HepG2 (cell line): ENCODE measurements around the gene PEX14. TPM values are rescaled to one million over a fixed set of nuclear protein-coding genes. Genes with fewer than 3 reads are reported as not detected.

Experiments used
- ATAC-seq: fragments of 200-7000 bp; cut with Tn5 transposase; 3 replicates; pipeline ENCODE4 v1.9.1; 2020; ENCODE audit warnings: mild to moderate bottlenecking, moderate library complexity
- BruUV-seq: library from RNA; stranded (reverse); fragments of 400-500 nt; replicated peaks from 2 replicates; lab custom pipeline; 2021; lab: Mats Ljungman, UMichigan
- CTCF ChIA-PET: fragments of 300-600 bp; formaldehyde crosslinking; extraction: SDS; loops from one replicate; lab custom pipeline; 2021; ENCODE audit warnings: low total read pairs, inconsistent platforms, low intra/inter-chr PET ratio; lab: Yijun Ruan, JAX
- POLR2A ChIA-PET: fragments of 350-600 bp; sonication (Branson Sonifier 250); formaldehyde crosslinking; loops from one replicate; lab custom pipeline; 2020; ENCODE audit warnings: antibody characterized with exemption, inconsistent platforms; lab: Yijun Ruan, JAX
- DNase-seq: peaks from one replicate; pipeline ENCODE4 v3.0.0-alpha.2; 2015; ENCODE audit warnings: low spot score
- FAIRE-seq: peaks from 3 replicates; lab custom pipeline; 2011; peaks lifted over from hg19 to GRCh38; lab: Jason Lieb, UNC
- H2AFZ ChIP-seq: one replicate; pipeline ENCODE4 v1.6.1; 2011; ENCODE audit warnings: low read length, inconsistent platforms
- H3K27ac ChIP-seq: fragments of 300-600 bp; 3 replicates; pipeline ENCODE4 v1.8.0; 2011; ENCODE audit warnings: mixed run types, mild to moderate bottlenecking, mixed read lengths, low read length, inconsistent platforms; ENCODE audit not compliant: insufficient read depth; ENCODE audit errors: extremely low read length
- H3K27me3 ChIP-seq, 2 experiments: fragments of 200-600 bp in 1 of 2; 2 replicates in 1 of 2; 3 replicates in 1 of 2; pipeline versions ENCODE4 v1.6.0 to v1.8.0; 2011; ENCODE audit warnings: low read length in 2 of 2, mild to moderate bottlenecking in 2 of 2, moderate library complexity in 2 of 2, inconsistent platforms in 1 of 2; ENCODE audit not compliant: insufficient read depth in 2 of 2, control insufficient read depth in 1 of 2
- H3K36me3 ChIP-seq, 2 experiments: fragments of 200-600 bp in 1 of 2; replicated peaks in 1 of 2; 2 replicates in 1 of 2; 3 replicates in 1 of 2; pipeline versions ENCODE4 v1.5.1 to v1.8.0; 2011; ENCODE audit warnings: low read length in 2 of 2, inconsistent platforms in 1 of 2; ENCODE audit not compliant: insufficient read depth in 2 of 2, control insufficient read depth in 1 of 2
- H3K4me1 ChIP-seq: 2 replicates; pipeline ENCODE4 v1.5.1; 2012; ENCODE audit warnings: low read length, inconsistent platforms; ENCODE audit not compliant: insufficient read depth
- H3K4me2 ChIP-seq: 2 replicates; pipeline ENCODE4 v1.6.0; 2011; ENCODE audit warnings: low read depth, low read length, inconsistent platforms
- H3K4me3 ChIP-seq, 3 experiments: fragments of 200-600 bp in 1 of 3; sonication (generic), shearing (Covaris generic) in 1 of 3; replicated peaks in 1 of 3; 2 replicates each; pipeline ENCODE4 v1.5.1; 2011 to 2016; ENCODE audit warnings: low read length in 3 of 3, inconsistent platforms in 2 of 3, low read depth in 2 of 3, mild to moderate bottlenecking in 2 of 3, control low read depth in 1 of 3, mixed read lengths in 1 of 3; ENCODE audit not compliant: insufficient read depth in 1 of 3
- H3K79me2 ChIP-seq: one replicate; pipeline ENCODE4 v1.6.1; 2011; ENCODE audit warnings: low read length, inconsistent platforms; ENCODE audit not compliant: insufficient read depth
- H3K9ac ChIP-seq: 2 replicates; pipeline ENCODE4 v1.6.0; 2011; ENCODE audit warnings: mild to moderate bottlenecking, low read depth, low read length, inconsistent platforms; ENCODE audit not compliant: insufficient read depth
- H3K9me3 ChIP-seq: 2 replicates; pipeline ENCODE4 v1.5.1; 2012; ENCODE audit warnings: mild to moderate bottlenecking, low read length
- H4K20me1 ChIP-seq: 2 replicates; pipeline ENCODE4 v1.6.0; 2011; ENCODE audit warnings: inconsistent platforms, mild to moderate bottlenecking, low read length, moderate library complexity; ENCODE audit not compliant: insufficient read depth
- AGO2 ChIP-seq: fragments of 200-400 bp; formaldehyde crosslinking; optimal IDR thresholded peaks from 2 replicates; pipeline ENCODE3; 2017; ENCODE audit warnings: mild to moderate bottlenecking, low read depth, low read length, moderate library complexity
- MXD3 ChIP-seq: IDR thresholded peaks from 2 replicates; pipeline ENCODE4 v1.6.1; 2016; ENCODE audit warnings: mild to moderate bottlenecking, missing biosample characterization, missing genetic modification reagents
- POLR2G ChIP-seq: fragments of 200-400 bp; formaldehyde crosslinking; IDR thresholded peaks from 2 replicates; pipeline ENCODE4 v1.6.1; 2018; ENCODE audit warnings: mild to moderate bottlenecking, low read depth, low read length, moderate library complexity
- TARDBP ChIP-seq: sonication (generic); formaldehyde crosslinking; IDR thresholded peaks from 2 replicates; pipeline ENCODE4 v1.8.0; 2022; ENCODE audit warnings: mild to moderate bottlenecking, missing genetic modification reagents
- ZNF598 ChIP-seq: sonication (generic); formaldehyde crosslinking; IDR thresholded peaks from 2 replicates; pipeline ENCODE4 v1.5.1; 2020; ENCODE audit warnings: mild to moderate bottlenecking, missing genetic modification reagents, borderline replicate concordance
- WGBS: methylation state at CpG from one replicate; pipeline ENCODE4 v1.1.6; 2017; ENCODE audit warnings: low lambda C conversion rate; 5-methylcytosine and 5-hydroxymethylcytosine counted together
- in situ Hi-C: cut with HindIII; loops from 2 replicates; pipeline ENCODE4 v1.10.0; 2017; ENCODE audit warnings: low pct_unique_long_range_greater_than_20kb; ENCODE audit not compliant: extremely low pct_ligation_motif_present
- intact Hi-C: fragments of 100-400 bp; cut with micrococcal nuclease; formaldehyde crosslinking; loops from one replicate; pipeline ENCODE4 v1.10.0; 2022; ENCODE audit not compliant: unreplicated experiment
- polyA plus RNA-seq, 8 experiments: library from polyadenylated mRNA; depleted of rRNA in 3 of 8; stranded (reverse) in 7 of 8; unstranded in 1 of 8; fragments of >200 nt; fragmentation: Illumina TruSeq in 4 of 8; extraction: Trizol in 4 of 8; gene quantifications; 2 replicates each; pipeline versions ENCODE4 v1.2.1 to v1.2.3, GENCODE V29; 2011 to 2016; ENCODE audit warnings: low read depth in 4 of 8, missing spikeins in 1 of 8, mixed read lengths in 1 of 8; ENCODE audit not compliant: insufficient read depth in 1 of 8
- total RNA-seq, 5 experiments: library from RNA; depleted of rRNA; stranded (reverse); fragments of >200 nt; fragmentation: Illumina TruSeq; extraction: Trizol; gene quantifications; 2 replicates each; pipeline ENCODE4 v1.2.3, GENCODE V29; 2016; ENCODE audit warnings: low read depth in 1 of 5
- TF ChIP-seq, protein P1 (sequence below): sonication (generic); formaldehyde crosslinking; IDR thresholded peaks from 2 replicates; pipeline ENCODE4 v1.8.1; 2023; ENCODE audit warnings: mild to moderate bottlenecking, missing genetic modification reagents

PEX14 gene
- total and polyA plus RNA-seq, 2 of the 13 experiments (the other 11 are each of a cell fraction or from before 2014, with no cell fraction given): 6.5 to 9.9 TPM

- in situ Hi-C loops: no loop called here
- H3K4me2 ChIP-seq: no peak overlapping the region
- POLR2A ChIA-PET: no interaction called here
- H3K9ac ChIP-seq: no peak overlapping the region
- H3K4me3 ChIP-seq: no peak overlapping the region
- 95% methylated on average over 11 of the region's 21 CpGs for WGBS
- ATAC-seq (peak; percentile 49), DNase-seq (no peak), FAIRE-seq (no peak)
- intact Hi-C loops: no loop called here
- no TSS peak for BruUV-seq
- no peak overlapping the region for H3K27ac ChIP-seq
- no peaks in the 10 kb centered on the region for H3K4me1 ChIP-seq
- H3K27me3 ChIP-seq: no peaks in the 10 kb centered on the region
- H2AFZ ChIP-seq: no peak overlapping the region
- H4K20me1 ChIP-seq: no peaks in the 10 kb centered on the region
- H3K36me3 ChIP-seq: no peaks in the 10 kb centered on the region; a peak in 1 of 5 replicates
- H3K79me2 ChIP-seq: no peaks in the 10 kb centered on the region
- peak; percentile 62 for TF ChIP-seq AGO2
- TF ChIP-seq, protein P1, sequence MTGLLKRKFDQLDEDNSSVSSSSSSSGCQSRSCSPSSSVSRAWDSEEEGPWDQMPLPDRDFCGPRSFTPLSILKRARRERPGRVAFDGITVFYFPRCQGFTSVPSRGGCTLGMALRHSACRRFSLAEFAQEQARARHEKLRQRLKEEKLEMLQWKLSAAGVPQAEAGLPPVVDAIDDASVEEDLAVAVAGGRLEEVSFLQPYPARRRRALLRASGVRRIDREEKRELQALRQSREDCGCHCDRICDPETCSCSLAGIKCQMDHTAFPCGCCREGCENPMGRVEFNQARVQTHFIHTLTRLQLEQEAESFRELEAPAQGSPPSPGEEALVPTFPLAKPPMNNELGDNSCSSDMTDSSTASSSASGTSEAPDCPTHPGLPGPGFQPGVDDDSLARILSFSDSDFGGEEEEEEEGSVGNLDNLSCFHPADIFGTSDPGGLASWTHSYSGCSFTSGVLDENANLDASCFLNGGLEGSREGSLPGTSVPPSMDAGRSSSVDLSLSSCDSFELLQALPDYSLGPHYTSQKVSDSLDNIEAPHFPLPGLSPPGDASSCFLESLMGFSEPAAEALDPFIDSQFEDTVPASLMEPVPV (CRISPR knock-in tag): no peak
- TF ChIP-seq ZNF598: no peak
- no peak for TF ChIP-seq MXD3
- no peaks in the 10 kb centered on the region for H3K9me3 ChIP-seq
- CTCF ChIA-PET: no interaction called here
Measured at GRCh38 chr1:10450156-10450814, 24.5 kb upstream of the PEX14 start.

GRCh38 chr1:10450836-10451235 lies 23.9 kb upstream of the PEX14 start:
- ChIA-PET CTCF (no interaction called here), POLR2A (no interaction called here)
- in situ Hi-C loops (no loop called here), intact Hi-C loops (no loop called here)
- H3K27ac ChIP-seq: no peak overlapping the region
- no peaks in the 10 kb centered on the region for H3K9me3 ChIP-seq
- ATAC-seq (no peak), FAIRE-seq (no peak), DNase-seq (no peak)
- no peaks in the 10 kb centered on the region; a peak in 1 of 5 replicates for H3K36me3 ChIP-seq
- no peaks in the 10 kb centered on the region for H4K20me1 ChIP-seq
- TF ChIP-seq TARDBP (CRISPR knock-in tag) (no peak), POLR2G (peak; percentile 30; the same call in 1 of the 2 replicates)
- H2AFZ ChIP-seq: no peak overlapping the region
- H3K4me2 ChIP-seq: no peak overlapping the region
- H3K9ac ChIP-seq: no peak overlapping the region
- 80% methylated on average over 6 of the region's 6 CpGs for WGBS
- H3K4me1 ChIP-seq: no peaks in the 10 kb centered on the region
- no peak overlapping the region for H3K4me3 ChIP-seq
- no peaks in the 10 kb centered on the region for H3K27me3 ChIP-seq
- no peaks in the 10 kb centered on the region for H3K79me2 ChIP-seq
- BruUV-seq: no TSS peak
